OCI-LY3 (cell line): ENCODE data around the gene SLC9A7.

Experiments
- EZH2phosphoT487 ChIP-seq: fragments of 200-600 bp; shearing (Covaris generic); IDR thresholded peaks from 2 replicates; pipeline ENCODE4 v1.6.1; 2018; ENCODE audit warnings: antibody characterized with exemption, mixed run types, low read depth
- TF ChIP-seq, protein P1 (sequence below): fragments of 200-600, 300-600 bp; sonication (generic); IDR thresholded peaks from 2 replicates; pipeline ENCODE4 v1.5.1; 2014; ENCODE audit warnings: antibody characterized with exemption, low read length, low read depth

DNA sequence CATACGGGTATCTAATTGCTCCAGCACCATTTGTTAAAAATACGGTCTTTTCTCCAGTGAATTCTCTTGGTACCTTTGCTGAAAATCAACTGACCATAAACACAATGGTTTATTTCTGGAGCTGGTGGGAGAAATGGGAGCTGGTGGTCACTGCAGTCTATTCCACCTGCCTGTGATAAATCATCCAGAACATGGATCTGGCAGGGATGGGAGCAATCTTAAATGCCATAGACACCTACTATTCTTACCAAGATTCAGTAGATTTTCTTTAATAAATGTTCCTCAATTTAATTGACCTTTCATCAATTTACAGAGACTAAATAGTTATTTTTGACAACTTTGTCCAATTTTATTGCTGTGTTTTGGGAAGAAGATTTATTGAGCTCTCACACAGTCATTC lies 68.1 kb downstream of the SLC9A7 start:
- TF ChIP-seq, protein P1, sequence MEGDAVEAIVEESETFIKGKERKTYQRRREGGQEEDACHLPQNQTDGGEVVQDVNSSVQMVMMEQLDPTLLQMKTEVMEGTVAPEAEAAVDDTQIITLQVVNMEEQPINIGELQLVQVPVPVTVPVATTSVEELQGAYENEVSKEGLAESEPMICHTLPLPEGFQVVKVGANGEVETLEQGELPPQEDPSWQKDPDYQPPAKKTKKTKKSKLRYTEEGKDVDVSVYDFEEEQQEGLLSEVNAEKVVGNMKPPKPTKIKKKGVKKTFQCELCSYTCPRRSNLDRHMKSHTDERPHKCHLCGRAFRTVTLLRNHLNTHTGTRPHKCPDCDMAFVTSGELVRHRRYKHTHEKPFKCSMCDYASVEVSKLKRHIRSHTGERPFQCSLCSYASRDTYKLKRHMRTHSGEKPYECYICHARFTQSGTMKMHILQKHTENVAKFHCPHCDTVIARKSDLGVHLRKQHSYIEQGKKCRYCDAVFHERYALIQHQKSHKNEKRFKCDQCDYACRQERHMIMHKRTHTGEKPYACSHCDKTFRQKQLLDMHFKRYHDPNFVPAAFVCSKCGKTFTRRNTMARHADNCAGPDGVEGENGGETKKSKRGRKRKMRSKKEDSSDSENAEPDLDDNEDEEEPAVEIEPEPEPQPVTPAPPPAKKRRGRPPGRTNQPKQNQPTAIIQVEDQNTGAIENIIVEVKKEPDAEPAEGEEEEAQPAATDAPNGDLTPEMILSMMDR = no peak
- no peak for TF ChIP-seq EZH2phosphoT487
